C4-2B (cell line): ENCODE measurements around the gene CHN1.

Experiments
- CTCF ChIP-seq: fragments of 450-650 bp; conservative IDR thresholded peaks from 2 replicates; pipeline ENCODE4 v1.5.1; 2017; ENCODE audit warnings: mild to moderate bottlenecking
- ZFX ChIP-seq: fragments of 450-650 bp; IDR thresholded peaks from 2 replicates; pipeline ENCODE4 v1.6.1; 2017

- TF ChIP-seq CTCF (no peak), ZFX (no peak)
Observed at GRCh38 chr2:174868878-174869277, 136.3 kb downstream of the CHN1 start.
